AG09319 (cell line): ENCODE results near the gene CC2D1A.

ENCODE experiments used
- DNase-seq: peaks from one replicate; pipeline ENCODE4 v3.0.0-alpha.2; 2010; ENCODE audit warnings: low read depth; ENCODE audit errors: extremely low read depth
- CTCF ChIP-seq: IDR thresholded peaks from 2 replicates; pipeline ENCODE4 v1.5.1; 2011; ENCODE audit warnings: low read depth, mild to moderate bottlenecking, inconsistent platforms, low read length, moderate library complexity

The CC2D1A gene

GRCh38 chr19:13894552-13894951 is 11.4 kb upstream of the CC2D1A start:
- DNase-seq: no peak
- TF ChIP-seq CTCF: no peak

DNA sequence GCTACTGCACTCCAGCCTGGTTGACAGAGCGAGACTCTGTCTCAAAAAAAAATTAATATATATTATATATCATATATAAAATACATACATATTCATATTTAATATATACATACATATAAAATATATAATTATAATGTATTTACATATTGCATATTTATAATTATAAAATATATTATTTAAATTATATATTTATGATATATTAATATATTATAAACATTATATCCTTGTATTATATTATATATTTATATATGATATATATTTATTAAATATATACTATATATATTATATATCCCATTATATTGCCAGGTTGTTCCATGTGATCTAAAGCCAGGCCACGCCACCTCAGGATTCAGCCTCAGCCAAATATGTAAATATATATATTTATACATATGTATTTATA is 9.8 kb upstream of the CC2D1A start:
- no peak for DNase-seq

DNA sequence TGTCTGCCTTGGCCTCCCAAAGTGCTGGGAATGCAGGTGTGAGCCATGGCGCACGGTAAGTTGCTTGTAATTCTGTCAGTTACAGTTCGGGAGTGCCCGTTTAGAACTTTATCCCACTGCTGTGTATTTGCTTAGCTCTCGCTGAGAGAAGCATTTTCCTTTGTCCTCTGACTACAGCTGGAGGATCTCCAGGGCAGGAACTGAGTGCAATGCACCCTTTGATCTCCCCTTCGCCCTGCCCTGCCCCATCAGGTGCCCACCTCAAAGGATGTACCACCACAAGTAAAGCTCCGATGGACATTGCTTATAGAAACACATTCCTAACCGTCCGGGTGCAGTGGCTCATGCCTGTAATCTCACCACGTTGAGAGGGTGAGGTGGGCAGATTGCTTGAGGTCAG is 6.6 kb upstream of the CC2D1A start:
- DNase-seq: no peak

More for the DNA sequence above, 9.8 kb upstream of the CC2D1A start:
- TF ChIP-seq CTCF: no peak

GRCh38 chr19:13899912-13900584 is 6.0 kb upstream of the CC2D1A start:
- no peak for TF ChIP-seq CTCF
- DNase-seq: no peak

More for the DNA sequence above, 6.6 kb upstream of the CC2D1A start:
- no peak for TF ChIP-seq CTCF

DNA sequence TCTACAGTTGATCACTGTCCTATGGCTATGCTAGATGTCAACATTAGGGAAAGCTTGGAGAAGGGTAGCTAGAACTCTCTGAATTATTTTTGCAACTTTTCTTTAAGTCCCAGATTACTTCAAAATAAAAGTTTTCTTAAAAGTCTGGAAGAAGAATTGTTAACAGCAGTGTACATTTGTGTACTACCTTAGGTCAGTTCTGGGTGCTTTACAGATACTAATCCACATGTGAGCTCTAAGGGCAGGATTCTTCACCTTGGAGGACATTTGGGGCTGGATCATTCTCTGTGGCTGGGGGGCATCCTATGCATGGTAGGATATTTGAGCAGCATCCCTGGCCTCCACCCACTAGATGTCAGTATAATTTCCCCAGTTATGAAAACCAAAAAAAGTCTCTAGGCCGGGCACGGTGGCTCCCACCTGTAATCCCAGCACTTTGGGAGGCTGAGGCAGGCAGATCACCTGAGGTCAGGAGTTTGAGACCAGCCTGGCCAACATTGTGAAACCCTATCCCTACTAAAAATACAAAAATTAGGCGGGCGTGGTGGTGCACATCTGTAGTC is 2.9 kb upstream of the CC2D1A start:
- peak; percentile 6 for TF ChIP-seq CTCF
- DNase-seq: no peak

DNA sequence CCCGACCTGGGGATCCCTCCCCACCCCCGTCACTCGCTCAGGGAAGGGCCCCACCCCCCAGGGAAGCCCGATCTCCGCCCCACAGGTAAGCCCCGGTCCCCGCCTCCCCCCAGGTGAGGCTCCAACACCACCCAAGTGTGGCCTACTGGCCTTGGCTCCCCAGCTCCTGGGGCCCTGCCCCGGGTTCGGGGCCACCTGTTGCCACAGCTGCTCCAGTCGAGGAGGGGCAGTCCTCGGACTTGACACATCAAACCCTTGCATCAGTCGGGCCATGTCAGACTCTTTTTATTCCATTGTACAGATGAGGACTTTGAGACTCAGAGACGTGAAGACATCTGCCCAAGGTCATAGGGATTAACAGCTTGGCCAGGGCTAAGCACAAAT is 512 bp downstream of the CC2D1A start:
- TF ChIP-seq CTCF: no peak
- DNase-seq: no peak

- no peak for TF ChIP-seq CTCF
Observed at GRCh38 chr19:13906910-13907309, 909 bp downstream of the CC2D1A start.

More at GRCh38 chr19:13906910-13907309, 909 bp downstream of the CC2D1A start:
- no peak for DNase-seq
